Mesothelial cell of epicardium (in vitro differentiated cells): Measurements from ENCODE around the gene NUP133. TPM values are rescaled to one million over a fixed set of nuclear protein-coding genes. Genes with fewer than 3 reads are reported as not detected.
"Not testable (repeated sequence)": the region's sequence is repeated elsewhere in the genome, so short reads cannot be mapped to it uniquely, and the experiment has no call there.

Source experiments
- DNase-seq, 2 experiments: peaks; one replicate each; pipeline ENCODE4 v3.0.0; 2021; ENCODE audit warnings: low spot score in 2 of 2; ENCODE audit not compliant: unreplicated experiment in 2 of 2
- H3K27ac Mint-ChIP-seq: 2 replicates; pipeline ENCODE4 v1.8.0; 2021; ENCODE audit warnings: mixed read lengths
- H3K27me3 Mint-ChIP-seq: 2 replicates; pipeline ENCODE4 v1.8.0; 2021; ENCODE audit warnings: low read depth, mixed read lengths
- H3K36me3 Mint-ChIP-seq: 2 replicates; pipeline ENCODE4 v1.8.0; 2021; ENCODE audit warnings: mixed read lengths
- H3K4me1 Mint-ChIP-seq: 2 replicates; pipeline ENCODE4 v1.8.0; 2021; ENCODE audit warnings: mixed read lengths
- H3K4me3 Mint-ChIP-seq: 2 replicates; pipeline ENCODE4 v1.8.0; 2021; ENCODE audit warnings: mild to moderate bottlenecking, moderate library complexity, mixed read lengths
- H3K9me3 Mint-ChIP-seq: 2 replicates; pipeline ENCODE4 v1.8.0; 2021; ENCODE audit warnings: mixed read lengths
- CTCF ChIP-seq: fragments of 200-600 bp; sonication (generic); IDR thresholded peaks from one replicate; pipeline ENCODE4 v1.5.0; 2021; ENCODE audit warnings: antibody characterized with exemption; ENCODE audit not compliant: unreplicated experiment
- total RNA-seq: library from RNA; stranded (reverse); gene quantifications from 3 replicates; pipeline ENCODE4 v1.2.1, GENCODE V29; 2021

Gene NUP133
- total RNA-seq, 1 donor from 2014 or later: 51.7 TPM

GRCh38 chr1:229523052-229523451 is 14.9 kb upstream of the NUP133 start:
- Mint-ChIP-seq H3K4me3 (no peak overlapping the region), H3K9me3 (no peaks in the 10 kb centered on the region), H3K27ac (no peak overlapping the region), H3K27me3 (no peaks in the 10 kb centered on the region), H3K4me1 (no peaks in the 10 kb centered on the region), H3K36me3 (peaks cover 21% of the 10 kb centered on the region)
- no peak for DNase-seq
- TF ChIP-seq CTCF: no peak

GRCh38 chr1:229514578-229515275 is 6.6 kb upstream of the NUP133 start:
- no peaks in the 10 kb centered on the region for H3K27me3 Mint-ChIP-seq
- H3K36me3 Mint-ChIP-seq: peaks cover 4% of the 10 kb centered on the region
- peak in 1 of 2 experiments; percentile 53 for DNase-seq
- H3K4me3 Mint-ChIP-seq: no peak overlapping the region
- H3K9me3 Mint-ChIP-seq: no peaks in the 10 kb centered on the region
- no peaks in the 10 kb centered on the region for H3K4me1 Mint-ChIP-seq
- peak overlapping the region; percentile 30 for H3K27ac Mint-ChIP-seq
- TF ChIP-seq CTCF: peak; percentile 61

- not testable (repeated sequence) for H3K9me3 Mint-ChIP-seq, H3K27me3 Mint-ChIP-seq, H3K36me3 Mint-ChIP-seq, DNase-seq, H3K27ac Mint-ChIP-seq, H3K4me3 Mint-ChIP-seq
- H3K4me1 Mint-ChIP-seq: peaks cover 12% of the 10 kb centered on the region
Measured at GRCh38 chr1:229511625-229512024, 3.5 kb upstream of the NUP133 start.

GRCh38 chr1:229511201-229511600 is 3.1 kb upstream of the NUP133 start:
- H3K36me3 Mint-ChIP-seq, H3K4me3 Mint-ChIP-seq, DNase-seq, H3K27me3 Mint-ChIP-seq, H3K27ac Mint-ChIP-seq, H3K9me3 Mint-ChIP-seq: not testable (repeated sequence)
- H3K4me1 Mint-ChIP-seq: peaks cover 12% of the 10 kb centered on the region

- Mint-ChIP-seq H3K27ac (peak overlapping the region; percentile 100), H3K4me3 (peak overlapping the region; percentile 85), H3K4me1 (peaks cover 12% of the 10 kb centered on the region), H3K27me3 (no peaks in the 10 kb centered on the region), H3K36me3 (no peaks in the 10 kb centered on the region), H3K9me3 (no peaks in the 10 kb centered on the region)
- DNase-seq: no peak
- TF ChIP-seq CTCF: no peak
Measured at GRCh38 chr1:229509576-229509975, 1.4 kb upstream of the NUP133 start.

GRCh38 chr1:229508823-229509337 is 739 bp upstream of the NUP133 start:
- peak overlapping the region; percentile 100 for H3K27ac Mint-ChIP-seq
- no peaks in the 10 kb centered on the region for H3K27me3 Mint-ChIP-seq
- TF ChIP-seq CTCF: no peak
- H3K4me3 Mint-ChIP-seq: peak overlapping the region; percentile 85
- peaks cover 12% of the 10 kb centered on the region for H3K4me1 Mint-ChIP-seq
- no peaks in the 10 kb centered on the region for H3K36me3 Mint-ChIP-seq
- no peak for DNase-seq
- H3K9me3 Mint-ChIP-seq: no peaks in the 10 kb centered on the region

- H3K4me1 Mint-ChIP-seq: peaks cover 12% of the 10 kb centered on the region
- no peaks in the 10 kb centered on the region for H3K9me3 Mint-ChIP-seq
- H3K27me3 Mint-ChIP-seq: no peaks in the 10 kb centered on the region
- peak overlapping the region; percentile 100 for H3K27ac Mint-ChIP-seq
- H3K36me3 Mint-ChIP-seq: no peaks in the 10 kb centered on the region
- H3K4me3 Mint-ChIP-seq: peak overlapping the region; percentile 85
- TF ChIP-seq CTCF: no peak
- no peak for DNase-seq
Measured at GRCh38 chr1:229507502-229507901, 639 bp downstream of the NUP133 start.
